MM.1S (cell line): ENCODE measurements around the gene PTMS.

Experiments
- EZH2 ChIP-seq: fragments of 300-600 bp; sonication (generic); optimal IDR thresholded peaks from 2 replicates; pipeline ENCODE3; 2017; ENCODE audit warnings: low read depth, mild to moderate bottlenecking, antibody characterized with exemption, low read length, mixed read lengths
- EZH2phosphoT487 ChIP-seq: fragments of 300-600 bp; sonication (generic); IDR thresholded peaks from 2 replicates; pipeline ENCODE4 v1.6.1; 2018; ENCODE audit warnings: antibody characterized with exemption, low read length
- TF ChIP-seq, protein P1 (sequence below): fragments of 300-600 bp; sonication (generic); IDR thresholded peaks from 2 replicates; pipeline ENCODE4 v1.5.1; 2016; ENCODE audit warnings: antibody characterized with exemption, low read length, mixed read lengths

DNA sequence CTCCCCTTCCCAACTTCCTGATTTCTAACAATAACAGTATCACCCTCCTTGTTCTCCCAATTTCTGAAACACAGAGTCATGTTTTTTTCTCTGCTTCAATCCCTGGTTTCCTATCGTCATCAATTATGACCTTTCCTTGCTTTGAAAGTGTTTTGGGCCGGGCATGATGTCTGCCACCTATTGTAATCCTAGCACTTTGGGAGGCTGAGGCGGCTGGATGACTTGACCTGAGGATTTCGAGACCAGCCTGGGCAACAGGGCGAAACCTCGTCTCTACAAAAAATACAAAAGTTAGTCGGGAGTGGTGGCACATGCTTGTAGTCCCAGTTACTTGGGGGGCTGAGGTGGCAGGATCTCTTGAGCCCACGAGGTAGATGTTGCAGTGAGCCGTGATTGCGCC, 42.9 kb downstream of the PTMS start:
- TF ChIP-seq, protein P1, sequence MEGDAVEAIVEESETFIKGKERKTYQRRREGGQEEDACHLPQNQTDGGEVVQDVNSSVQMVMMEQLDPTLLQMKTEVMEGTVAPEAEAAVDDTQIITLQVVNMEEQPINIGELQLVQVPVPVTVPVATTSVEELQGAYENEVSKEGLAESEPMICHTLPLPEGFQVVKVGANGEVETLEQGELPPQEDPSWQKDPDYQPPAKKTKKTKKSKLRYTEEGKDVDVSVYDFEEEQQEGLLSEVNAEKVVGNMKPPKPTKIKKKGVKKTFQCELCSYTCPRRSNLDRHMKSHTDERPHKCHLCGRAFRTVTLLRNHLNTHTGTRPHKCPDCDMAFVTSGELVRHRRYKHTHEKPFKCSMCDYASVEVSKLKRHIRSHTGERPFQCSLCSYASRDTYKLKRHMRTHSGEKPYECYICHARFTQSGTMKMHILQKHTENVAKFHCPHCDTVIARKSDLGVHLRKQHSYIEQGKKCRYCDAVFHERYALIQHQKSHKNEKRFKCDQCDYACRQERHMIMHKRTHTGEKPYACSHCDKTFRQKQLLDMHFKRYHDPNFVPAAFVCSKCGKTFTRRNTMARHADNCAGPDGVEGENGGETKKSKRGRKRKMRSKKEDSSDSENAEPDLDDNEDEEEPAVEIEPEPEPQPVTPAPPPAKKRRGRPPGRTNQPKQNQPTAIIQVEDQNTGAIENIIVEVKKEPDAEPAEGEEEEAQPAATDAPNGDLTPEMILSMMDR = no peak
- no peak for TF ChIP-seq EZH2phosphoT487
- no peak for TF ChIP-seq EZH2
